ENCODE data around the gene APOB. TPM values are rescaled to one million over a fixed set of nuclear protein-coding genes. Genes with fewer than 3 reads are reported as not detected.

The APOB gene
- total and polyA plus RNA-seq, 2 of the 13 experiments (the other 11 are each of a cell fraction or from before 2014, with no cell fraction given) = 1,569 to 2,515 TPM

- TF ChIP-seq, protein P1, sequence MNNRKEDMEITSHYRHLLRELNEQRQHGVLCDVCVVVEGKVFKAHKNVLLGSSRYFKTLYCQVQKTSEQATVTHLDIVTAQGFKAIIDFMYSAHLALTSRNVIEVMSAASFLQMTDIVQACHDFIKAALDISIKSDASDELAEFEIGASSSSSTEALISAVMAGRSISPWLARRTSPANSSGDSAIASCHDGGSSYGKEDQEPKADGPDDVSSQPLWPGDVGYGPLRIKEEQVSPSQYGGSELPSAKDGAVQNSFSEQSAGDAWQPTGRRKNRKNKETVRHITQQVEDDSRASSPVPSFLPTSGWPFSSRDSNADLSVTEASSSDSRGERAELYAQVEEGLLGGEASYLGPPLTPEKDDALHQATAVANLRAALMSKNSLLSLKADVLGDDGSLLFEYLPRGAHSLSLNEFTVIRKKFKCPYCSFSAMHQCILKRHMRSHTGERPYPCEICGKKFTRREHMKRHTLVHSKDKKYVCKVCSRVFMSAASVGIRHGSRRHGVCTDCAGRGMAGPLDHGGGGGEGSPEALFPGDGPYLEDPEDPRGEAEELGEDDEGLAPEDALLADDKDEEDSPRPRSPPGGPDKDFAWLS (CRISPR knock-in tag; IDR thresholded peaks at IDR 0.05; ENCODE audit: borderline replicate concordance) = no peak
- TF ChIP-seq ZNF205 (CRISPR knock-in tag; IDR thresholded peaks at IDR 0.05) (no peak), TMF1 (CRISPR knock-in tag; IDR thresholded peaks at IDR 0.05; ENCODE audit: low read depth) (no peak), ZNF598 (CRISPR knock-in tag; IDR thresholded peaks at IDR 0.05; ENCODE audit: borderline replicate concordance) (no peak), MAFF (IDR thresholded peaks at IDR 0.05; ENCODE audit: low read depth, low read length) (no peak), ZNF274 (CRISPR knock-in tag; IDR thresholded peaks at IDR 0.05) (no peak; the same call in 1 of the 2 replicates), GMEB2 (CRISPR knock-in tag; IDR thresholded peaks at IDR 0.05; ENCODE audit: low read depth) (no peak), SMC3 (IDR thresholded peaks at IDR 0.05; ENCODE audit: low read length) (no peak), SCMH1 (CRISPR knock-in tag; IDR thresholded peaks at IDR 0.05; ENCODE audit: borderline replicate concordance) (no peak), SRY (CRISPR knock-in tag; IDR thresholded peaks at IDR 0.05) (no peak; the same call in 1 of the 2 replicates), TBL1XR1 (IDR thresholded peaks at IDR 0.05; ENCODE audit: borderline replicate concordance, low read length, partially characterized antibody) (no peak), POLR2AphosphoS5 (IDR thresholded peaks at IDR 0.05; ENCODE audit: low read depth, low read length) (peak; percentile 78), ZNF777 (CRISPR knock-in tag; IDR thresholded peaks at IDR 0.05) (no peak), DPF2 (CRISPR knock-in tag; IDR thresholded peaks at IDR 0.05; ENCODE audit: borderline replicate concordance, low read depth) (no peak), ZBTB42 (CRISPR knock-in tag; IDR thresholded peaks at IDR 0.05) (no peak), HIC2 (CRISPR knock-in tag; IDR thresholded peaks at IDR 0.05; ENCODE audit: low read depth) (no peak), ZNF766 (CRISPR knock-in tag; IDR thresholded peaks at IDR 0.05; ENCODE audit: borderline replicate concordance) (no peak), HNRNPUL1 (IDR thresholded peaks at IDR 0.05; ENCODE audit: low read depth, low read length) (no peak), ZNF333 (CRISPR knock-in tag; IDR thresholded peaks at IDR 0.05; ENCODE audit: borderline replicate concordance) (no peak), ZNF652 (CRISPR knock-in tag; IDR thresholded peaks at IDR 0.05; ENCODE audit: borderline replicate concordance, low read depth) (no peak), MIER2 (CRISPR knock-in tag; IDR thresholded peaks at IDR 0.05) (no peak), ZSCAN21 (CRISPR knock-in tag; IDR thresholded peaks at IDR 0.05; ENCODE audit: borderline replicate concordance) (no peak), ZNF704 (CRISPR knock-in tag; IDR thresholded peaks at IDR 0.05; ENCODE audit: borderline replicate concordance) (no peak)
- TF ChIP-seq, protein P2, sequence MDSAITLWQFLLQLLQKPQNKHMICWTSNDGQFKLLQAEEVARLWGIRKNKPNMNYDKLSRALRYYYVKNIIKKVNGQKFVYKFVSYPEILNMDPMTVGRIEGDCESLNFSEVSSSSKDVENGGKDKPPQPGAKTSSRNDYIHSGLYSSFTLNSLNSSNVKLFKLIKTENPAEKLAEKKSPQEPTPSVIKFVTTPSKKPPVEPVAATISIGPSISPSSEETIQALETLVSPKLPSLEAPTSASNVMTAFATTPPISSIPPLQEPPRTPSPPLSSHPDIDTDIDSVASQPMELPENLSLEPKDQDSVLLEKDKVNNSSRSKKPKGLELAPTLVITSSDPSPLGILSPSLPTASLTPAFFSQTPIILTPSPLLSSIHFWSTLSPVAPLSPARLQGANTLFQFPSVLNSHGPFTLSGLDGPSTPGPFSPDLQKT (CRISPR knock-in tag; IDR thresholded peaks at IDR 0.05; ENCODE audit: borderline replicate concordance) = no peak
Observed at GRCh38 chr2:21020031-21020667, 23.7 kb downstream of the APOB start (continued).

Measured in HepG2 (cell line).